GM21825 (cell line): ENCODE results near the gene DPYD.

ENCODE experiments used
- ATAC-seq: cut with Tn5 transposase; IDR thresholded peaks from one replicate; pipeline ENCODE4 v1.9.1; 2021; ENCODE audit warnings: mild to moderate bottlenecking, moderate library complexity; ENCODE audit not compliant: unreplicated experiment

DPYD gene

DNA sequence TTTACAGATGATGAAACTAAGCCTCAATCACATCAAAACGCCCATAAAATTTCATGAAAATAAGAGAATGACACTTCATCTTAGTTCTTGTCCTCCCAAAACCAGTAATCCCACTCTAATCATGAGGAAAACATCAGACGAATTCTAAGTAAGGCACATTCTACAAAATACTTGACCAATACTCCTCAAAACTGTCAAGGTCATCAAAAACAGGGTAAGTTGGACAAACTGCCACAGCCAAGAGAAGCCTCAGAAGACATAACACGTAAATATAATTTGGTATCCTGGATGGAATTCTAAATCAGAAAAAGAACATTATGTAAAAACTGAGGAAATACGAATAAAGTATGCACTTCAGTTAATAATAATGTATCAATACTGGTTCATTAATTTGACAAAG is 128.2 kb downstream of the DPYD start:
- ATAC-seq, result no peak

- peak; percentile 79 for ATAC-seq
These were observed 129.6 kb downstream of the DPYD start for GRCh38 chr1:97791251-97791650.

DNA sequence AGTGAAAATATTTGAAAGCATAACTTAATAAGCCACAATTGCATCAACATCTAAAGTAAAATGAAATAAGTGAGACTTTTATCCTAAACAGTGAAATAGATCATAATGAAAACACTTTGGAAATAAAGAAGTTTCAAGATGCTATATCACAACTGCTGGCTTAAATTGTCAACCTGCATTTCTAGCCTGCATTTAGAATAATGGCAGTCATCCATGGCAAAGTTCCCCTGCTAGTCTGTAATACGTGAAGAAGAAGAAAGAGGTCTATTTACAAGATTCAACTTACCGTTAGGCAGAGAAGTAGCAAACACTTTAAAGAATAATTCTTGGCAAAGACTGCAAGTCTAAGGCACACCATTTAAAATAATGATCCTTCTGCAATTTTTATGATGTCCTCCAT is 133.6 kb downstream of the DPYD start:
- no peak for ATAC-seq

GRCh38 chr1:97784661-97785060 is 136.2 kb downstream of the DPYD start:
- no peak for ATAC-seq

- no peak for ATAC-seq
These were observed 137.1 kb downstream of the DPYD start for GRCh38 chr1:97783751-97784150.

- ATAC-seq, result peak; percentile 68
These were observed 139.0 kb downstream of the DPYD start for GRCh38 chr1:97781762-97782337.

DNA sequence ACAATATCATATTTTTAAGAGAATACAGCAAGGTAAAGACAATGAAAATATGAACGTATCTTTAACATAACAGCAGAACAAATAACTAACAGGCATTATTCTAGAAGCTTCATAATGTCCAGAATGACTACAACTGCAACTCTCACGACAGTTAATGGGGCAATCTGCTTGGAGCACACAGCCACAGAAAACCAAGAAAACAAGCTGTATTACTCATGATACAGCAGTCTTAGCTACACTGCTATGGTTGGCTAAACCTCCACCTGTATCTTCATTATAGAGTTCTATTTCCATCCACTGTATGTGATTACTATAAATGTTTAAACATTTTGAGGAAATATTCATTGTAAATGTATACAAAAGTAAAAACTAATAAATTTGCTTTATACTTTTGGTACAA is 139.9 kb downstream of the DPYD start:
- ATAC-seq, result no peak

DNA sequence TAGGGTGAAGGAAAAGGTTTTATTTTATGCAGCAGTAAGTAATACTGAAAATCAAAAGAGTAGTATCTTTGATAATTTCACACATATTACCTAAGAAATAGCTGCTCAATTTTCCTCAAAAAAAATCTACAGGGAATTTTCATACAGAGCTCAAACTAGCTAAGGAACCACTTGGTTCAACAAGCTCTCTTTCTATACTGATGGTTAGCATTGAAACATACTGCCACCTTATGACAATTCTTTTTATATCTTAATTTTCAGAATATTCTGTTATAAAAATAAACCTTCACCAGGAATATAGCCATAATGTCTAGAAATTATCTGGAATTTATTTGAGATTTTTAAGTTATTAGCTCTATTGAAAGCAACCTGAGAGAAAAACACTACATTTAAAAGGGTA is 142.1 kb downstream of the DPYD start:
- ATAC-seq, result no peak

- no peak for ATAC-seq
These were observed 150.5 kb downstream of the DPYD start for GRCh38 chr1:97770376-97770775.

GRCh38 chr1:97767381-97767780 is 153.5 kb downstream of the DPYD start:
- ATAC-seq, result no peak

GRCh38 chr1:97764991-97765390 is 155.8 kb downstream of the DPYD start:
- ATAC-seq, result no peak

GRCh38 chr1:97761637-97762036 is 159.2 kb downstream of the DPYD start:
- ATAC-seq, result no peak

GRCh38 chr1:97759078-97759477 is 161.8 kb downstream of the DPYD start:
- ATAC-seq, result no peak

DNA sequence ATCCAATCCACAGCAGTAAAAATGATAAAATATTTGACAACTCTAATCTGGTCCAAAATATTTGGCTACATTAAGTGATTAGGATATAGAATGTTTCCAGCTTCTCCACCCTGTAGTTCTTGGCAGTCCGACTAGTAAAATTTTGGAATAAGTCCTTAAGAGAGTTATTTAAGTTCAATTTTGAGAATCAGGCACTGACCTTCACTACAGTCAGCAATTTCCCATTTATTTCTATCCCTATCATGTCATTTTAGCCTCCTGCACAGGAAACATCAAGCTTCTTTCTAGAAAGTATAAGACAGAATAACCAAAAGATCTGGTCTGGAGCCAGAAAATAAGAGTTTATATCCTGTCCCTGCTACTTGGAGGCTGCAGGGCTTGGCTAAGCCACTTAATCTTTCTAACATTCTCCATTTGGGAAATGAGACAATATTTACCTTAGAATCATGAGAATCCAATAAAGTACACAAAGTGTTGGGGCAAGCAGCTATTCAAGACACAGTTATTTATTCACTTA is 162.2 kb downstream of the DPYD start:
- ATAC-seq, result no peak

- no peak for ATAC-seq
These were observed 174.9 kb downstream of the DPYD start for GRCh38 chr1:97745912-97746311.

DNA sequence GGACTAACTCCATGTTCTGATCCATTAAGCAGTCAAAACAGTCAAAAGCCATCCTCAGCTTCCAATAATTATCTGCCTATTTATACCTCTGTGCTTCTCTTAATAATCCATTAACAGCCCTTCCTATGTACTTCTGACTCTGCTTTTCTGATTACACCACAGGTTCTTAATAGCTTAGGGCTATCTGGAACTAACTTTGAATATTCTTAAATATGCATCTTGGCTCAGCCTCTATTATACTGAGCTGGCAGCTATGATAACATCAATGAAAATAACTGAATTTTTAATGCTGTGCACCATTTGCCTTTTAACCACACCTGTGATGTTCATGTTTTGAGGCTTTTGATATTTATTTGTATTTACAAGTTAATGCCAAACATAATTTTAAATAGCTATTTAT is 175.9 kb downstream of the DPYD start:
- ATAC-seq, result no peak

- ATAC-seq, result no peak
These were observed 177.7 kb downstream of the DPYD start for GRCh38 chr1:97743129-97743528.

GRCh38 chr1:97740891-97741290 is 179.9 kb downstream of the DPYD start:
- no peak for ATAC-seq

- no peak for ATAC-seq
These were observed 181.2 kb downstream of the DPYD start for GRCh38 chr1:97739596-97740103.

DNA sequence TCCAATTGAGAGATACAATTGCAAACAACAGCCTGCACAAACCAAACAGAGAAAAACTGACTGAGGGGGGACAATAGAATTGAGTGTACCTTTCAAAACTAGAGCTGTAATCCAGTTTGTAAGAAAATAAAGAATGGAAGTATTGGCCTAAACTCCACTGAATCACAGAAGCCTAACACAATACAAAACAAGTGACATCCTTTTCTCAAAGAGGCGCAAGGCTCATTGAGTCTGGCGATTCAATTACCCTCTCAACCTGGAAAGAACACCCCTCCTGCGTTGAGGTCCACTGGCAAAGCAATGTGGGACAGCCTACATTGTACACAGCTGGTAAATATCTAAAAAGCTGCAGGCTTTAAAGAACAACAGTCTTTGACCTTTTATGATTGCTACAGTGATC is 182.6 kb downstream of the DPYD start:
- ATAC-seq, result no peak

GRCh38 chr1:97730271-97730670 is 190.6 kb downstream of the DPYD start:
- no peak for ATAC-seq

- no peak for ATAC-seq
These were observed 192.4 kb downstream of the DPYD start for GRCh38 chr1:97728436-97728835.

GRCh38 chr1:97727029-97727428 is 193.8 kb downstream of the DPYD start:
- ATAC-seq, result no peak
